ENCODE results near the gene MEGF11.

GRCh38 chr15:65960586-65960985 lies 293.0 kb downstream of the MEGF11 start:
- no peak for TF ChIP-seq KLF16 (tag by site-specific recombination; IDR thresholded peaks at IDR 0.05)
- no peak for TF ChIP-seq SETDB1 (IDR thresholded peaks at IDR 0.05; ENCODE audit: insufficient read length, low read length)
- no peak for TF ChIP-seq ZNF239 (tag by site-specific recombination; IDR thresholded peaks at IDR 0.05)
- TF ChIP-seq, protein P1, sequence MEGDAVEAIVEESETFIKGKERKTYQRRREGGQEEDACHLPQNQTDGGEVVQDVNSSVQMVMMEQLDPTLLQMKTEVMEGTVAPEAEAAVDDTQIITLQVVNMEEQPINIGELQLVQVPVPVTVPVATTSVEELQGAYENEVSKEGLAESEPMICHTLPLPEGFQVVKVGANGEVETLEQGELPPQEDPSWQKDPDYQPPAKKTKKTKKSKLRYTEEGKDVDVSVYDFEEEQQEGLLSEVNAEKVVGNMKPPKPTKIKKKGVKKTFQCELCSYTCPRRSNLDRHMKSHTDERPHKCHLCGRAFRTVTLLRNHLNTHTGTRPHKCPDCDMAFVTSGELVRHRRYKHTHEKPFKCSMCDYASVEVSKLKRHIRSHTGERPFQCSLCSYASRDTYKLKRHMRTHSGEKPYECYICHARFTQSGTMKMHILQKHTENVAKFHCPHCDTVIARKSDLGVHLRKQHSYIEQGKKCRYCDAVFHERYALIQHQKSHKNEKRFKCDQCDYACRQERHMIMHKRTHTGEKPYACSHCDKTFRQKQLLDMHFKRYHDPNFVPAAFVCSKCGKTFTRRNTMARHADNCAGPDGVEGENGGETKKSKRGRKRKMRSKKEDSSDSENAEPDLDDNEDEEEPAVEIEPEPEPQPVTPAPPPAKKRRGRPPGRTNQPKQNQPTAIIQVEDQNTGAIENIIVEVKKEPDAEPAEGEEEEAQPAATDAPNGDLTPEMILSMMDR (tag by site-specific recombination; IDR thresholded peaks at IDR 0.05): no peak
- no peak for TF ChIP-seq TRIM28 (IDR thresholded peaks at IDR 0.05; ENCODE audit: borderline replicate concordance, low read length)
- TF ChIP-seq ZNF19 (tag by site-specific recombination; IDR thresholded peaks at IDR 0.05; ENCODE audit: low read depth): no peak
- no peak for TF ChIP-seq ZNF133 (tag by site-specific recombination; IDR thresholded peaks at IDR 0.05)
- TF ChIP-seq ZNF561 (tag by site-specific recombination; IDR thresholded peaks at IDR 0.05; ENCODE audit: borderline replicate concordance): no peak
- TF ChIP-seq ZNF398 (tag by site-specific recombination; IDR thresholded peaks at IDR 0.05): no peak
- no peak for TF ChIP-seq ZNF146 (tag by site-specific recombination; IDR thresholded peaks at IDR 0.05)
